Memory B cell (primary cell): Measurements from ENCODE around the gene TAF1B.

Experiments used
- ATAC-seq: fragments of 150-1000 bp; cut with Tn5 transposase; 2 replicates; pipeline ENCODE4 v1.10.0; 2021; ENCODE audit warnings: low read depth, mild to moderate bottlenecking, moderate library complexity
- DNase-seq, 2 donors: peaks; one replicate each; pipeline ENCODE4 v3.0.0; 2022; ENCODE audit warnings: low spot score in 2 of 2
- H3K27ac Mint-ChIP-seq: one replicate; pipeline ENCODE4 v1.8.0; 2022; ENCODE audit warnings: mild to moderate bottlenecking, moderate library complexity, mixed read lengths
- H3K27me3 Mint-ChIP-seq: one replicate; pipeline ENCODE4 v1.8.0; 2022; ENCODE audit warnings: mixed read lengths
- H3K36me3 Mint-ChIP-seq: one replicate; pipeline ENCODE4 v1.8.0; 2022; ENCODE audit warnings: mild to moderate bottlenecking, mixed read lengths
- H3K4me1 Mint-ChIP-seq: one replicate; pipeline ENCODE4 v1.8.0; 2022; ENCODE audit warnings: mixed read lengths
- H3K4me3 Mint-ChIP-seq: one replicate; pipeline ENCODE4 v1.8.0; 2022; ENCODE audit warnings: mild to moderate bottlenecking, moderate library complexity, mixed read lengths
- H3K9me3 Mint-ChIP-seq: one replicate; pipeline ENCODE4 v1.8.0; 2022; ENCODE audit warnings: mixed read lengths

TAF1B gene

DNA sequence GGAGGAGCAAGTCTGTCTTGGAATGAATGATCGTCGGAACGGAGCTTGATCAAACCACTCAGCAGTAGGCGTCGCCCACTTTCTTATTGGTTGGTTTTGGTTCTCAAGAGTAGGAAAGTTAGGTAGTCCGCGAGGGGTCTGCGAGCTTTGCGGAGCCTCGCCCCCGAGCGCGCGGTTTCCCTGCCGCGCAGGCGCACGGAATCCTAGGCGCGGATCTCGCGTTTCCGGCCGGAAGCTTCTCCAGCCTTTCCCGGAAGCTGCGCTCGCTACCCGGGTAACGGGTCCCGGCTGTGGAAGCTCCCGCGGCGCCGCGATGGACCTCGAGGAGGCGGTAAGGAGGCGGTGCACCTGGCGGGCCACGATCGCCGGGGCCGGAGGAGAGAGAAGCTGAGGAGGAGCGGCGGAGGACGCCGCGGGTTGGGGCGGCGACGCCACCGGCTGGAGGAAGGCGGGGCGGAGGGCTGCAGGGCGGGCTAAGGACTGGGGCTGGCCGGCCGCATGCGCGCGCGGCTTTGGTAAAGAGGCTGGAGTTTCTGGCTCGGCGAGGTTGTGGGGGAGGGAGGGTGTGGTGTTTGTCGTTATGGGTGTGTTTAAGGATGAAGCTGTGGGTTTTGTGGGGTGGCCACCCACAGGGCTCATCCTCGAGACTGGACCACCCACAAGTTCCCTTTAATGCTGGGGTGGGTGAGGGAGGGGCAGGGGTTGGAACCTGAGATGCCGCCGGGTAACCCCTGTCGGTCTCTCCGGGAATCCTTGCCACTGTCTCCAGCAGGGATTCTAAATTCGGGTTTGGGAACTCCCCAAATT is at the start of gene TAF1B:
Gene TAF1B, plus strand, starts transcription at position 246 of the 807 bp plus-strand sequence. Its CDS starts 68 bp downstream, at position 314.
- H3K27me3 Mint-ChIP-seq, result no peaks in the 10 kb centered on the region
- peak within 1 kb of the TSS; percentile 94 for H3K4me3 Mint-ChIP-seq
- H3K27ac Mint-ChIP-seq, result peak within 1 kb of the TSS; percentile 91
- ATAC-seq, result peak; percentile 87
- peaks cover 24% of the 10 kb centered on the region for H3K4me1 Mint-ChIP-seq
- peak; percentile 76 to 80 for DNase-seq
- H3K9me3 Mint-ChIP-seq, result no peaks in the 10 kb centered on the region
- H3K36me3 Mint-ChIP-seq, result peaks cover 13% of the 10 kb centered on the region

GRCh38 chr2:9793918-9794717 is 49.2 kb upstream of the TAF1B start:
- ATAC-seq (no peak), DNase-seq (no peak)
- Mint-ChIP-seq H3K36me3 (peaks cover 4% of the 10 kb centered on the region), H3K9me3 (peaks cover 5% of the 10 kb centered on the region), H3K27me3 (peaks cover 3% of the 10 kb centered on the region), H3K4me3 (no peak overlapping the region), H3K27ac (peak overlapping the region; percentile 69), H3K4me1 (peaks cover 16% of the 10 kb centered on the region)

DNA sequence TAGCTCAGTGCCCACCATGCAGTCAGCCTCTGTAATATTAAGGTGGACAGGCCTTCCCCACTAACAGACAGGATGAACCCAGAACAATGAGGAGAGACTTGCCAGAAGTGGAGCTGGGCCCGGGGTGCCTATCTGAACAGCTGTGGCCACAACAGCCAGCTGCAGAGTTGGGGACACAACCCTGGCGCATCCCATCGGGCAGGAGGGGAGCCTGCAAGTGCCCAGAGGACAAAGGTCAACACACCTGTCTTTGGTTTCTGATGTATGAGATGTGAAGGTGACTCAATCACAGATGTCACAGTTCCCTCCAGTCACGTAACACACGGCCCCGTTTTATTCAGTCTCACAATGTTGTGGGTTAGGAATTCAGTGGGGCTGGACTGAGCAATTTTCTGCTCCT is 48.2 kb upstream of the TAF1B start:
- no peak overlapping the region for H3K27ac Mint-ChIP-seq
- peaks cover 24% of the 10 kb centered on the region for H3K4me1 Mint-ChIP-seq
- DNase-seq, result no peak
- ATAC-seq, result no peak
- no peak overlapping the region for H3K4me3 Mint-ChIP-seq
- peaks cover 4% of the 10 kb centered on the region for H3K36me3 Mint-ChIP-seq
- peaks cover 8% of the 10 kb centered on the region for H3K27me3 Mint-ChIP-seq
- peaks cover 5% of the 10 kb centered on the region for H3K9me3 Mint-ChIP-seq

GRCh38 chr2:9796056-9797010 is 46.9 kb upstream of the TAF1B start:
- no peak for DNase-seq
- peaks cover 4% of the 10 kb centered on the region for H3K36me3 Mint-ChIP-seq
- no peak for ATAC-seq

GRCh38 chr2:9797086-9797485 is 46.2 kb upstream of the TAF1B start:
- Mint-ChIP-seq H3K4me1 (peaks cover 31% of the 10 kb centered on the region), H3K27ac (no peak overlapping the region), H3K36me3 (peaks cover 4% of the 10 kb centered on the region), H3K27me3 (peaks cover 8% of the 10 kb centered on the region), H3K4me3 (no peak overlapping the region), H3K9me3 (peaks cover 5% of the 10 kb centered on the region)
- DNase-seq, result no peak
- ATAC-seq, result no peak

More at GRCh38 chr2:9796056-9797010, 46.9 kb upstream of the TAF1B start:
- peaks cover 29% of the 10 kb centered on the region for H3K4me1 Mint-ChIP-seq
- peaks cover 8% of the 10 kb centered on the region for H3K27me3 Mint-ChIP-seq
- no peak overlapping the region for H3K27ac Mint-ChIP-seq
- no peak overlapping the region for H3K4me3 Mint-ChIP-seq
- peaks cover 5% of the 10 kb centered on the region for H3K9me3 Mint-ChIP-seq

DNA sequence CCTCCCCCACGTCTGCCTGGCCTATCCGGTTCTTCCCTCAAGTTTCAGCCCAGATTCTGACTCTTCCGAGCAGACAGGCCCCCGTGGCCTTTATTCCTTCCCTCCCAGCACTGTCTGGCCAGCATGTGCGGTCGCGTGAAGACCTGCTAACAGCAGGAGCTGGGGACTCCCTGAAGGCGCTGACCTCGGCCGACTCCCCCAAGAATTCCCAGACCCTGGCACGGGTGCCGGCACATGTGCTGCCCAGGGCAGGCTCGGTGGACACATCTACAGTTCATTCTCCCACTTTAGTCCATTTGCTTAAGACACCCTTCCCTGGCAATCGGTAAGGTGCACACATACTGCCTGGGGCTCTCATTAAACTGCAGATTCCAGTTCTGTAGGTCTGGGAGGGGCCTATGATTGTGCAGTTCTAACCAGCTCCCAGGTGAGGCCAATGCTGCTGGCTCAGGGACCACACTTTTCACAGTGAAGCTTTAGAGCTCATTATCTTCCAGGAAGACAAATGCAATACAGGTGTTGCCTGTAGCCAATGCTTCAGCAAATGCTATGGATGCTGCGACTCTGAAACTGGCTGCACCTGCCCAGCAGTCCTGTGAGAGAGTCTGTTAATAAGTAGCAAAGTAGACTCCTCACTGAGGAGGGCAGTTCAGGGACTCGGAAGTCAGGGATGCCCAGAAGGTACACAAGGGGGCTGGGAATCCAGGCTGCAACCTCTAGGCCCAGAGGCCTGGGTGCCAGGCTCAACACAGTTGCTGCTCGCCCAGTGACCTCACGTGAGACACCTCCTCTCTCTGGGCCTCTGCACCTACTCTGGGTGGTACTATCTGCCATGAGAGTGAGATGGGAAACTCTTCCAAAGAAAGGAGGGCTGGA is 45.4 kb upstream of the TAF1B start:
- Mint-ChIP-seq H3K27me3 (peaks cover 8% of the 10 kb centered on the region), H3K36me3 (peaks cover 4% of the 10 kb centered on the region), H3K4me3 (no peak overlapping the region), H3K4me1 (peaks cover 31% of the 10 kb centered on the region), H3K27ac (no peak overlapping the region), H3K9me3 (peaks cover 5% of the 10 kb centered on the region)
- no peak for ATAC-seq
- no peak for DNase-seq

DNA sequence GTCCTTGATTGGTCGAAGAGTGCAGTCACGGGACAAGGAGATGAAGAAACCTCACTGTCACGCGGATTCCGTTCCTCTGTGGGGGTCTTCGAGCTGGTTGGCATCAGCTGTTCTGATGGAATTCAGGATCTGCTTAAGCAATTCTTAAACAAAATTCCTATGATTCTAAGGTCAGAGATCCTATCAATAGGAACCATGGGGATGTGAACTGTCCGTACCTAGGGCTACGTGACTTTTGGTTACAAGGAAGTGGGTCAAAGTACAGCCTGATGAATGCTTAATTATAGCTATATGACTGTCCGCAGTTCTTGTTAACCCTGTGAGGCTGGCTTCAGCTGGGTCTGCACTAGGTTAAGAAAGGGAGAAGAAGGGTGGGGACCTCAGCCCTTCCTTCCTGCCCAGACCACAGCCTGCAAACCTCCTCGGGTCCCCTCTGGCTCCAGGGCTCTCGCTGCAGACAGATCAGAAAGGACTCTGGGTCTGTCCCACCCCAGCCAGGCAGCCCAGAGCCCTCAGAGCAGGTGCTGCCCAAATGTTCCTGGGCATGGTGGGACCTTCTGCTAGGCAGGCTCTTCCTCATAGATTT is 44.2 kb upstream of the TAF1B start:
- peak; percentile 12 for ATAC-seq
- H3K36me3 Mint-ChIP-seq, result peaks cover 4% of the 10 kb centered on the region
- H3K4me3 Mint-ChIP-seq, result peak overlapping the region; percentile 81
- H3K27ac Mint-ChIP-seq, result peak overlapping the region; percentile 11
- no peak for DNase-seq
- peaks cover 5% of the 10 kb centered on the region for H3K27me3 Mint-ChIP-seq
- H3K4me1 Mint-ChIP-seq, result peaks cover 26% of the 10 kb centered on the region
- peaks cover 3% of the 10 kb centered on the region for H3K9me3 Mint-ChIP-seq

- H3K27me3 Mint-ChIP-seq, result peaks cover 5% of the 10 kb centered on the region
- peak overlapping the region; percentile 11 for H3K27ac Mint-ChIP-seq
- H3K4me1 Mint-ChIP-seq, result peaks cover 21% of the 10 kb centered on the region
- ATAC-seq, result peak; percentile 87
- no peaks in the 10 kb centered on the region for H3K36me3 Mint-ChIP-seq
- peak; percentile 88 to 95 for DNase-seq
- peak overlapping the region; percentile 81 for H3K4me3 Mint-ChIP-seq
- H3K9me3 Mint-ChIP-seq, result no peaks in the 10 kb centered on the region
These were observed 43.3 kb upstream of the TAF1B start for GRCh38 chr2:9799729-9800632.

GRCh38 chr2:9800639-9800974 is 42.7 kb upstream of the TAF1B start:
- Mint-ChIP-seq H3K4me3 (peak overlapping the region; percentile 14), H3K27me3 (peaks cover 5% of the 10 kb centered on the region), H3K4me1 (peaks cover 21% of the 10 kb centered on the region), H3K36me3 (no peaks in the 10 kb centered on the region), H3K27ac (no peak overlapping the region), H3K9me3 (no peaks in the 10 kb centered on the region)
- DNase-seq (no peak), ATAC-seq (no peak)

GRCh38 chr2:9800975-9801726 is 42.1 kb upstream of the TAF1B start:
- DNase-seq (no peak), ATAC-seq (peak; percentile 44)
- Mint-ChIP-seq H3K4me3 (peak overlapping the region; percentile 14), H3K4me1 (peaks cover 21% of the 10 kb centered on the region), H3K36me3 (no peaks in the 10 kb centered on the region), H3K27ac (no peak overlapping the region), H3K9me3 (no peaks in the 10 kb centered on the region), H3K27me3 (peaks cover 5% of the 10 kb centered on the region)

DNA sequence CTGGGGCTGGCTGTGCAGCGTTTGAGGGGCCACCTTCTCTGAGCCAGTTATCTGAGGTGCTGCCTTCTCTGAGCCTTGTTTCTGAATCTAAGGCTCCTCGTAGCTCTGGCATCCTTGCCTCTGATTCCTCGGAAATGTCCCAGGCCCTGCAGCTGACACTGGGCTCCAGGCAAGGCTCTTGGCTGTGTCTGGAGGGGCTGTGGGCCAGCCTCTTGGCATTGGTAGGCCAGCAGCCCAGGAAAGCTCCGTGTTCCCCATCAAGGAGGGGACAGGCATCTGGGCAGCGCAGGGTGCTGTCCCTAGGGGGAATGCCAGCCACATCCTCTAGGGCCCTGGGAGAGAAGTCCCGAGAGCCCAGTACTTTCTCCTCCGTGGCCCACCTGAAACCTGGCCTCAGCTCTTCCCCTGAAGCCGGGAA is 40.7 kb upstream of the TAF1B start:
- Mint-ChIP-seq H3K27me3 (peaks cover 7% of the 10 kb centered on the region), H3K9me3 (no peaks in the 10 kb centered on the region), H3K27ac (no peak overlapping the region), H3K4me3 (no peak overlapping the region), H3K36me3 (no peaks in the 10 kb centered on the region), H3K4me1 (peaks cover 21% of the 10 kb centered on the region)
- ATAC-seq, result no peak
- no peak for DNase-seq
